GM18526 (cell line): ENCODE results near the gene PRR33.

ENCODE experiments used
- POLR2A ChIP-seq: IDR thresholded peaks from 3 replicates; pipeline ENCODE4 v1.6.1; 2011; ENCODE audit not compliant: insufficient read length; ENCODE audit errors: extremely low read depth

Gene PRR33

GRCh38 chr11:1856306-1857005, 35.2 kb downstream of the PRR33 start:
- no peak for TF ChIP-seq POLR2A

DNA sequence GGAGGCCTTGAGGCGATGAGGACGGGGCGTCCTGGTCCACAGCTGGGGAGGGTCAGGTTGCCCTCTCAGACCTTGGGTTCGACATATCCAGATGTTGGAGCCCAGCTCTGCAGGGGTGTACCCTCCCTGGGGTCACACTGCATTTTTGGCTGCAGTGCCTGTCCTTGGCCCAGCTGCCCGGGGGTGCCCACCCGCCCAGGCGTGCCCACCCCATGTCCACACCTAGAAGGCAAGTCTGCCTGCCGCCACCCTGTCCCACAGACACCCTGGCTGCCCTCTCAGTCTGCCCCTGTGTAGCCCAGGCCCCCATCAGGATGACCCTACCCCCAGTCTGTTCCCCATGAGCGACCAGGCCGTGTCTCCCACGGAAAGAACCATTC, 35.8 kb downstream of the PRR33 start:
- TF ChIP-seq POLR2A, result no peak

DNA sequence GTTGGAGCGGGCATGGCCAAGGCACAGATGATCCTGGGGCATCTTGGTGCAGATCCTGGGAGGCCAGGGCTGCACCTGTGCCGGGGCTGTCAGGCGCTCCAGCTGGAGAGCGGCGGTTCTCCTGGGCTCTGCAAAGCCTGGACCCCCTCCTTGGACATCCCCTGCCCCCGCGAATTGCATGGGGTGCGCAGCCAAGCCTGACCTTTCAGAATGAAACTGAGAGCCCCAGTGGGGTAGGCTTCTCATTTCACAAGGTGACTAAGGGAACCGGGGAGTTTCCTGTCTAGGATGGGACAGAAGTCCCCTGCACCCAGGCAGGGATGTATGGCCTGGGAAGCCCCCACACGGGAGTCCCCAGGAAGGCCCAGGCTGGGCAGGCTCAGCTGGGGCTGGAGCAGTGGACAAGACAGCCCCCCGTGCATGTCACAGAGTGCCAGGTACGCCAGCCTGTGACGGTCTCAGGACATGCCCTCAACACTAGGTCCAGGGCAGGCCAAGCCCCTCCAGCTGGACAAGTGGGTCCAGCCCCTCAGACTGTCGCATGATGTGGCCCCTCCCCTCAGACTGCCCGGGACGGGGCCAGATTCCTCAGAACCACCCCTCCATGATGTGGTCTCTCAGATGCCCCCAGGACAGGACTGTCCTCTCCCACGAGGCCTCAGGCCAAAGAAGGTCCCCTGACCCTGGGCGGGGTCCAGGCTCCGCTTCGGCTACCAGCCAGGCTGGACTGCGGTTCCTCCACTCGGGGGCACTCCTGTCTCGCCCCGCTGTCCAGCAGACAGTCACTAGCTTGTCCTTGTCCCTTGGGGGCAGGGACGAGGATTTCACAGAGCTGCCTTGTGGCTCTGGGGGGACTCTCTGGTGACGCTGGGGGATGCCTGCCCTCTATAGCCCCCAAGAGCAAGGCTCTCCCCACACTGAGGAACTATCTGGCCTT, 36.5 kb downstream of the PRR33 start:
- TF ChIP-seq POLR2A, result no peak

GRCh38 chr11:1854132-1854948, 37.4 kb downstream of the PRR33 start:
- peak; percentile 49 for TF ChIP-seq POLR2A

DNA sequence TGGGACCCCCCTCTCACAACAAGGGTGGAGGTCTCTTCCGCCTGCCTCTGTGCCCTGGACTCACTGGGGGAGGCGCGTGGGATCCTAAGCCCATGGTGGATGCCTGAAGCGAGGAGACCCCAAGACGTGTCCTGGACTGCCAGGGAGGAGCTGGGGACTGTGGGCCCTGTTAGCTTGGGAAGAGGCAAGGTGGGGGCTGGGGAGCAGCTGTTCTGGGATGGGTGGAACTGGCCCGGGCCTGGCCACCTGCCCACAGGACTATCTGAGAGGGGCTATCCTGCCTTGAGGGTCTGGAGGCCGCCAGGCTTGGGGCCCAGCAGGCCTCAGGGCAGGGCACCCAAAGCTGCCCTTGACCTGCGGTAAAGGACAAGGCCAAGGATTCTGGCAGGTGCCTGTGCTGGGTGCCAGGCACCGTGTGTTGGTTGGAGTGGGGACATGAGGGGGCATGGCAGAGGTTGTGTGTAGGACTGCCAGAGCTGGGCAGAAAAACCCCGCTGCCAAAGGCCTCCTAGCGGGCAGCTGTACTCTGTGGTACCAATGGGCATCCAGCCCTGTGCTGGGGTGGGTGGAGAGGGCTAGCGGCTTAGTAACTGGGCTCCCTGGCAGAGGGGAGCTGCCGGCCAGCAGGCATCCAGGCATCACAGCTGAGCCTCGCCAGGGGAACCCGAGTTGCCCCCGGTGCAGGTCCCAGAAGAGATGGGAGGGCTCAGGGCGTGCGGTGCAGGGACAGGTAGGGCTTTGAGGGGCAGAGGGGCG, 38.1 kb downstream of the PRR33 start:
- TF ChIP-seq POLR2A, result no peak

- peak; percentile 83 for TF ChIP-seq POLR2A
Measured at GRCh38 chr11:1852877-1853276, 38.8 kb downstream of the PRR33 start, which contains the start of gene LSP1. LSP1 (plus strand) TSS chr11:1853084; CDS start chr11:1853145, 61 bp downstream.

DNA sequence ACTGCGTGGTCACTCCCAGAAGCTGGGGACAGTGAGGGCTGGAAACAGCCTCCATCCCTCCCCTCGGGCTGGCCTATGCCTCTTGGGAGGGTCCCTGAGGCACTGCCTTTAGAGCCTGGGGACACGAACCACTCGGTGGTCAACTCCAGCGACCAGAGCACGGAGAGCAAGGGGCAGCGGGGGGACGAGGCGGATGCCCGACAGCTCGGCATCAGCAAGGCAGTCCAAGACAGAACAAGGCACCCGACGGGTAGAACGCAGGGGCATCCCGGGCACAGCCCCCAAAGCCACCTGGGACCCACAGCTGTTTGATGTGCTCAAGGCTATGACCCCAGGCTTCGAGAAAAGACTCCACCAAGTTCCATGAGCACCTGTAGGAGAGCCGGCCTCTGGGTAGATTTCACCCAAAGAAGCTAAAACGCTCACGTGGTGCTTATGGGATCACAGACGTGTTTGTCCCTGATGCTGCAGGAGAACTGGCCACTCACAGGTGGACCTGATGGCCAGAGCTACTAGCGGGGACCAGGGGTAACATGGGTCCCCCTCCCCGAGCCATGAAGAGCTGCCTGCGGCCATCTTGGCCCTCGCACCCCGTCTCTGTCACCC, 39.3 kb downstream of the PRR33 start:
- no peak for TF ChIP-seq POLR2A

DNA sequence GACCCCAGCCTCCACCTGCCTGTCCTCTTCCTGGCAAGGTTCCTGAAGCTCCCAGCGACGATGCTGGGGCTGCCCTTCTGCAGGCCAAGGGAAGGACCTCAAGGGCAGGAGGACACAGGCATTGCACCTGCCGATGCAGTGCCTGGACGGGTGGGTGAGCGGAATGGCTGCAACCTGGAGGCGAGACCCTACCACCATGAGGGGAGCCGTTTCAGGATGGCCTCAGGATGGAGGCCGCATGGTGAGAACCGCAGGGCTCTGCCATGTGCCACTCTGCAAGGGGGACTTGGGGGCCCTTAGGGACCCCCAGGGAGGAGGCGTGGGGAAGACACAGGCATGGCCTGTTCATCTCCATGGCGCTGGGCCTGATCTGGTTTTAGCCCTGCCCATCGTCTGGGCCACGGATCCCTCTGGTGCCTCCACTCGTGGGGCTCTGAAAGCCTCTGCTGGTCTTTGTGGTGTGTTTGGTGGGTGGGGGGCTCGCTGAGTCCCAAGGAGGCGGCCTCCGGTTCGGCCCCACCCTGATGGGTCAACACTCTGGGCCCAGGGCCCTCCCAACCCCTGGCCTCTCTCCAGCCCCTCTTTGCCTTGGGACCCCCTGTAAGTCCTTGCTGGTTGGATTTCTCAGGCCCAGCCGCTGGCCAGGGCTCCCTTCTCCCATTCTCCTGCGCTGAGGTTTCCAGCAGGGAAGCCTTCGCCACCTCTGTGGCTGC, 40.1 kb downstream of the PRR33 start:
- TF ChIP-seq POLR2A, result no peak

- no peak for TF ChIP-seq POLR2A
Measured at GRCh38 chr11:1848640-1849430, 42.9 kb downstream of the PRR33 start.

DNA sequence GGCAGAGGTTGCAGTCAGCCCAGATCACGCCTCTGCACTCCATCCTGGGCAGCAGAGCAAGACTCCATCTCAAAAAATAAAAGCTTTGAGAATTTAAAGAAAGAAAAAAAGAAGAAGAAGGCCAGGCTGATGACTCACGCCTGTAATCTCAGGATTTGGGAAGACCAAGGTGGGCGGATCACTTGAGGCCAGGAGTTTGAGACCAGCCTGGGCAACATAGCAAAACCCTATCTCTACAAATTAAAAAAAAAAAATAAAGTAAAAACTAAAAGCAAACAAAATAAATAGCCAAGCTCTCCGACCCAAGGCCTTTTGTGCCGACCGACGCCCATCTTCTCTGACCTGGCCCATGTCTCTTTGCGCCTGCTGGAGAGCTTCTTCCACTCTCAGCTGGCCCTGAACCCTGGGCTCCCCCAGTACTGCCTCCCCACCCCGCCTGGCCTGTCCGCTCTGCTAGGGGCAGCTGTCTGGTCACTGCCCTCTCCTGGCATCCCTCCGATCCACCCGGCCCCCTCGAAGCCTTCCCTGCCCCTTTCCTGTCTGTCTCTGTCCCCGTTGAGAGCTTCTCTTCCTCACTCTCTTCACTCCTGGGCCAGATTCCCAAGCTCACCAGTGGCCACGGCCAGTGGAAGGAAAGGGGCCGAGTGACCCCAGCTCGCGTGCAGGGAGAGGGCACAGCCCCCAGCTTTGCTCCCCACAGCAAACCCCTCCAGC, 43.6 kb downstream of the PRR33 start:
- no peak for TF ChIP-seq POLR2A

- no peak for TF ChIP-seq POLR2A
Measured at GRCh38 chr11:1847006-1847735, 44.5 kb downstream of the PRR33 start.
